Measurements from ENCODE around the gene KIAA1671. TPM values are rescaled to one million over a fixed set of nuclear protein-coding genes. Genes with fewer than 3 reads are reported as not detected.

The KIAA1671 gene
- total RNA-seq, 2 donors from 2014 or later = 82.5 to 94.3 TPM

DNA sequence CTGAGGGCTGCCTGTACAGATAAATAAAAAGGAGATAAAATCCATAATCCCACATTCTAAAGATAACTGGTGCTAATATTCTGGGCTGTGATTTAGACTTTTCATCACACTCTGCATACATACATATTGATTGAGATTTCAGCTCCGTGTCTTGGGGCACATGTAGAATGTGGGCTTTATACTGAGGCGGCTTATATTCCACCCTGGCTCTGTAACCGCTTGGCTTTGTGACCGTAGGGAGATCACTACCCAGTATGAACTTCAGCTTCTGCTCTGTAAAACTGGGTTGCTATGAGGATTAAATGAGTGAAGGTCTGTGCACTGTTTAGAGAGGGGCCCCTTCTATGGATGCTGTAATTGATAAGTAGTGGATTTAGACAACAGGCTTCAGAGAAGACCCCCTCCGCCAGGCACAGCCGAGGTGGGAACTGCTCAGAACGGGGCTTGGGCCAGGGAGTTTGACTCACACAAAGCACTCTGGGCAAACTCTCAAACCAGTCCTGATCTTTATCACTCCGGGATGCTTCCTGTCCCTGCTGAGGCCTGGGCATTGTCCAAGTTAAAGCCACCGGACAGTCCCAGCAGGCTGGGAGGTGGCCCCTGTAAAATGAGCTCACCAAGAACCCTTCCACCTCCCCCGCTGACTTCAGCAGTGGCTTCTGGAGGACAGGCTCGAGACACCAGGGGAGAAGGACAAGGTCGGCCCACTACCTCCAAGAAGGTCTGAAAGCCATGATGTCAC lies 17.2 kb downstream of the KIAA1671 start:
- Histone ChIP-seq H3K9me3 (no peaks in the 10 kb centered on the region), H3K36me3 (no peaks in the 10 kb centered on the region), H3K27me3 (no peaks in the 10 kb centered on the region), H3K9ac (ENCODE audit: low read depth in 2 of 2, low read length in 2 of 2) (peak overlapping the region in 1 of 2 donors; percentile 55), H3K4me1 (no peaks in the 10 kb centered on the region), H3K27ac (peak overlapping the region; percentile 34), H3K4me3 (no peak overlapping the region)
- intact Hi-C loops (cut with DNase I) = no loop called here
- TF ChIP-seq, protein P1, sequence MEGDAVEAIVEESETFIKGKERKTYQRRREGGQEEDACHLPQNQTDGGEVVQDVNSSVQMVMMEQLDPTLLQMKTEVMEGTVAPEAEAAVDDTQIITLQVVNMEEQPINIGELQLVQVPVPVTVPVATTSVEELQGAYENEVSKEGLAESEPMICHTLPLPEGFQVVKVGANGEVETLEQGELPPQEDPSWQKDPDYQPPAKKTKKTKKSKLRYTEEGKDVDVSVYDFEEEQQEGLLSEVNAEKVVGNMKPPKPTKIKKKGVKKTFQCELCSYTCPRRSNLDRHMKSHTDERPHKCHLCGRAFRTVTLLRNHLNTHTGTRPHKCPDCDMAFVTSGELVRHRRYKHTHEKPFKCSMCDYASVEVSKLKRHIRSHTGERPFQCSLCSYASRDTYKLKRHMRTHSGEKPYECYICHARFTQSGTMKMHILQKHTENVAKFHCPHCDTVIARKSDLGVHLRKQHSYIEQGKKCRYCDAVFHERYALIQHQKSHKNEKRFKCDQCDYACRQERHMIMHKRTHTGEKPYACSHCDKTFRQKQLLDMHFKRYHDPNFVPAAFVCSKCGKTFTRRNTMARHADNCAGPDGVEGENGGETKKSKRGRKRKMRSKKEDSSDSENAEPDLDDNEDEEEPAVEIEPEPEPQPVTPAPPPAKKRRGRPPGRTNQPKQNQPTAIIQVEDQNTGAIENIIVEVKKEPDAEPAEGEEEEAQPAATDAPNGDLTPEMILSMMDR (IDR thresholded peaks at IDR 0.05) = no peak
- peak; percentile 41 for DNase-seq

DNA sequence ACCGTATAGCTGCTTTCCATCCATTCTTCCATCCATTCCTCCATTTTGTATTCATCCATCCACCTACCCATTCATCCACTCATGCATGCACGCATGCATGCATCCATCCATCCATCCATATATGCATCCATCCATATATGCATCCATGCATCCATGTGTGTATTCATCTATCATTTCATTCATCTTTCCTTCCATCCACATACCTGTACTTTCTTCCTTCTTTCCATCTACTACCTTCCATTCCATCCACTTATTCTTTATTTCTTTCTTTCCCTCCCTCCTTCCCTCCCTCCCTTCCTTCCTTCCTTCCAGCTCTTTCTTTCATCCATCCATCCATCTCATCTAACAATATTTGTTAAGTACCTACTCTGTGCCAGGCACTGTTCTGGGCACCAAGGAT lies 19.9 kb downstream of the KIAA1671 start:
- Histone ChIP-seq H3K27me3 (no peaks in the 10 kb centered on the region), H3K4me3 (no peak overlapping the region), H3K9ac (ENCODE audit: low read depth in 2 of 2, low read length in 2 of 2) (no peak overlapping the region), H3K27ac (no peak overlapping the region), H3K36me3 (no peaks in the 10 kb centered on the region), H3K4me1 (peaks cover 11% of the 10 kb centered on the region), H3K9me3 (no peaks in the 10 kb centered on the region)
- intact Hi-C loops (cut with DNase I) = no loop called here
- DNase-seq = no peak
- TF ChIP-seq, protein P1 (IDR thresholded peaks at IDR 0.05) = no peak

DNA sequence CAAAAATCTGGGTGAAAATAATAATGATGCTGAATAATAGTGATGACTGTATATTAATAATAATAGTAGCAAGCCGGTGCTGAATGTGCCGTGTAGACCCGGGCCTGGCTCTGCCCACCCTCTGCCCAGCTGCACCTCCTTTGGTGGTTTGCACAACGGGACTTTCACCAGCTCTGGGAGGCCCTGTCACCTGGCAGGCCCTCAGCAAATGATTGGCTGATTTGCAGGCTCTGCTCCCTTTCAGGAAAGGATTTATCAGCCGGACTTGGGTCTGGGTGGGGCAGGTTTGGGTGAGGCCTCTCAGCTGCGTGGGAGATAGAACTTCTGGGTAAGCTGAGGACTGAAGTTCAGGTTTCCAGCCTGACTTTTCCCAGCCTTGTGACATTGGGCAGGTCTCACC lies 21.4 kb downstream of the KIAA1671 start:
- TF ChIP-seq, protein P1 (IDR thresholded peaks at IDR 0.05) = no peak
- Histone ChIP-seq H3K36me3 (no peaks in the 10 kb centered on the region), H3K9ac (ENCODE audit: low read depth in 2 of 2, low read length in 2 of 2) (peak overlapping the region in 1 of 2 donors; percentile 67), H3K9me3 (no peaks in the 10 kb centered on the region), H3K4me3 (no peak overlapping the region), H3K27me3 (no peaks in the 10 kb centered on the region), H3K4me1 (peaks cover 13% of the 10 kb centered on the region), H3K27ac (peak overlapping the region; percentile 72)
- intact Hi-C loops (cut with DNase I) = no loop called here
- DNase-seq = peak; percentile 93

DNA sequence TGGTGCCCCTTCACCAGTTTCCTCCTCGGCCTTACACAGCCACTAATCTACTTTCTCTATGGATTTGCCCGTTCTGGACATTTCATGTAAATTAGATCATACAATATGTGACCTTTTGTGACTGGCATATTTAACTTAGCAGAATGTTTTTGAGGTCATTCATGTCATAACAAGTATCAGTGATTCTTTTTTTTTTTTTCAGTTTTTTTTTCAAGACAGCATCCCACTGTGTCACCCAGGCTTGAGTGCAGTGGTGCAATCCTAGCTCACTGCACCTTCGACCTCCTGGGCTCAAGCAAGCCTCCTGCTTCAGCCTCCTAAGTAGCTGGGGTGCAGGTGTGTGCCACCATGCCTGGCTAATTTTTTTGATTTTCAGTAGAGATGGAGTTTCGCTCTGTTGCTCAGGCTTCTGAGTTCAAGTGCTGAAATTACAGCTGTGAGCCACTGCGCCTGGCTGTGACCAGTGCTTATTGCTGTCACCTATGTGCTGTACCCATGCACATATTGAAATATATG lies 22.7 kb downstream of the KIAA1671 start:
- TF ChIP-seq, protein P1 (IDR thresholded peaks at IDR 0.05) = no peak
- Histone ChIP-seq H3K4me1 (peaks cover 13% of the 10 kb centered on the region), H3K4me3 (no peak overlapping the region), H3K27me3 (no peaks in the 10 kb centered on the region), H3K36me3 (no peaks in the 10 kb centered on the region), H3K9ac (ENCODE audit: low read depth in 2 of 2, low read length in 2 of 2) (peak overlapping the region in 1 of 2 donors; percentile 64), H3K9me3 (no peaks in the 10 kb centered on the region), H3K27ac (no peak overlapping the region)
- intact Hi-C loops (cut with DNase I) = no loop called here
- DNase-seq = no peak

DNA sequence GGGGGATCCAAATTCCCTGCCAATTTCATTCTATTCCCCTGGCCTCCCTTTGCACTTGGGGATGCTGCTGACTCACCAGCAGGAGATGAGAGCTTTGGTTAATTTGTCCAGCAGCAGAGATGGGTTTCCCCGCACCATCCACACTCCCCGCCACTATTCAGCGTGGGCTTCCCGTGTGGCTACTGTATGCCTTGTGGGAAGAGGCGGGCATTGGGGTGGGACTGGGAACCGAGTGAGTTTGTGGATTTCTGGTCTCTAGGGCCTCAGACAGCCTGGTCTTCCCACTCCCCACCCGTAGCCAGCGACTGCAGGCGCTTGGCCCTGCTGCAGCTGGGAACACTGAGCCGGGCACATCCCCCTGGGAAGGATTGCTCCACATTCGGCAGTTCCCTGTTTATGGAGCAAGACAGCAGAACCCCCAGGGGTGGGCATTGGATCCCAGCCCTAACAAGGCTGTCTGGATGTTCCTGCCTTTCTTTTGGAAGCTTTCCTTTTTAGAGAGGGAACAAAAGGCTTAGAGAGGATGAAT lies 23.4 kb downstream of the KIAA1671 start:
- TF ChIP-seq, protein P1 (IDR thresholded peaks at IDR 0.05) = no peak
- no peak for DNase-seq
- intact Hi-C loops (cut with DNase I) = no loop called here
- peak overlapping the region; percentile 89 for H3K27ac ChIP-seq
- no peaks in the 10 kb centered on the region for H3K27me3 ChIP-seq
- no peaks in the 10 kb centered on the region for H3K36me3 ChIP-seq
- peak overlapping the region in 1 of 2 donors; percentile 64 for H3K9ac ChIP-seq (ENCODE audit: low read depth in 2 of 2, low read length in 2 of 2)
- no peaks in the 10 kb centered on the region for H3K9me3 ChIP-seq
- H3K4me3 ChIP-seq = no peak overlapping the region
- H3K4me1 ChIP-seq = peaks cover 13% of the 10 kb centered on the region

Data from colonic mucosa (tissue), 4 donors.